T-helper 1 cell treated with Interleukin-12 subunit alpha and Interleukin-12 subunit beta and Interleukin-4 antibody, amounts not matched to agents 30 ng/mL and 1 ng/mL, for 36 hours (primary cell): ENCODE measurements around the gene SMURF1. TPM values are rescaled to one million over a fixed set of nuclear protein-coding genes. Genes with fewer than 3 reads are reported as not detected.

Experiments
- intact Hi-C: fragments of 100-400 bp; cut with micrococcal nuclease; formaldehyde crosslinking; loops from one replicate; pipeline ENCODE4 v1.15.1; 2024
- total RNA-seq: library from RNA; stranded (reverse); gene quantifications from 2 replicates; pipeline ENCODE4 v1.2.3, GENCODE V29; 2022

The SMURF1 gene
- total RNA-seq, 1 donor from 2014 or later, result 18.9 TPM

DNA sequence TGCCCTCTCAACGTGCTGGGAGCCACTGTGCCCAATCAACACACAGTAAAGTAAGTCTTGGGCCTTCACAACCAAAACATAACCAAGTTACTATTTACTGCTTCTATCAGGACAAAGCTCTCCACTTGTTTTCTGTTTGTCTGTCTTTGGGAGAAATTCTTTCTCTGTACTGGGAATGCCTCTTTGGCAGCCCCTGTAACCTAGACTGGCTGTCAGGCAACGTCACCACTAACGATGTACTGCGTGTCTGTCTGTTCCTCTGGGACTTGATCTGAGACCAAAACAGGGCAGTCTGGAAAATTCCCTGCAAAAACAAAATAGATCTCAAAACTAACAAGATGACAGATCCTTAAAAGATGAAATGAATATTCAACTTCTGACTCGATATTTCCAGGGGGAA, 113.0 kb downstream of the SMURF1 start:
- intact Hi-C loops, result no loop called here

DNA sequence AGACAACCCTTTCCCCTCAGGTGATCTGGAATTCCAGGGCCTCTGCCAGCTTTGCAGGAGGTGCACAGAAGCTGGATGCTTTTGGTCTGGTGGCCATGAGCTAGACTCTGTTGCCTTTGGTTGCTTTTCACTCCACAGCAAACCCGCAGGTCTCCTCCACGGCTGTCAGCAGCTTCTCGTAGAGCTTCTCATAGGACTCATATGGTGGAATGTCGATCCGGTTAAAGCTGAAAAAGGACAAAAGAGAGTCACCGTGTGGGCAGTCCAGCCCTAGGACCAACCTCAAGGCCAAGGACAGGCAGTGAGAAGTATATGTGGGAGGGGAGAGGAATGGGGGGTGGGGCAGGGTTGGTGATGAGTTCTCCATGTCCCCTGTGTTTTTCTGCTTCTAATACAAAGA, 113.5 kb downstream of the SMURF1 start:
- intact Hi-C loops, result no loop called here

DNA sequence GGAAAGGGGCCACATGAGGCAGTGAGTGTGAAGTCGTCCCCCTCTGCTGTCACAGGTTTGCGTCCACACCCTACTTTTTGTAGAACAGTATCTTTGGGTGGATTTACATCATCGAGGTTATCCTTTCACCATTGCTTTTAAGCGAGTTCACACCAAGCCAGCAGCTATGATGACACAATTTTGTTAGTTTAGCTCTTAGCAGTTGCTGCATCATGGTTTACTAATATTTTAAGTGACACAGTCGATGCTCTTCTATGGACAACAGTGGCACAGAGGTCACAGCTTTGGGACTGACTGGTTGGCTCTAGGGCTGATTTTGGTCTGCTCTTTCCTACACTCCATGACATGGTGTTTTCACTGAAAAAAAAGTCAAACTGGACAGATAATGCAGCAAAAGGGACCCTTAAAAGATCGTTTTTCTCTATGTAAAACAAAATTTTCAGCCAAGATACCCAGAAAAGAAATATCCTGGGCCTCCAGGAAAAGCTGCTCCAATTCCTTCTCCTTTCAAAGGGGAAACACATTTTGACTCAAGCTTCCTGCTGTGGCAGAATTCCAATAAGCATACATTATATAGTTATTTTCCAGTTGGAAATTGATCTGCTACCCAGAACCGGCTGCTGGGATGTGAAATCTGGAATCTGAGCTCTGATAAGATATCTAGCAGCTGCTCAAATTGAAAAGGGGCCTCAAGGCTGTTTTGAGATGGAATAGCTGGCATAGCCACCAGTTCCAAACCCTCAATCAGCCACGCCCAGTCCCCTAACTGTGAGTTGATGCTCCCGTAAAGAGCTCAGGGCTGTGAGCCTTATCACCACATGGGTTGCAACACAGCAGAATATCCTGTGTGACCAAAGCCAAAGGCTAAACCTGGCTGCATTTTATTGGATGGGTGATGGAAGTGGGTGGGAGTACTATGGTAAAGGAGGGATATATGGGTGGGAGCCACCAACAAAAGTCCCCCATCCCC, 114.2 kb downstream of the SMURF1 start:
- intact Hi-C loops, result no loop called here

DNA sequence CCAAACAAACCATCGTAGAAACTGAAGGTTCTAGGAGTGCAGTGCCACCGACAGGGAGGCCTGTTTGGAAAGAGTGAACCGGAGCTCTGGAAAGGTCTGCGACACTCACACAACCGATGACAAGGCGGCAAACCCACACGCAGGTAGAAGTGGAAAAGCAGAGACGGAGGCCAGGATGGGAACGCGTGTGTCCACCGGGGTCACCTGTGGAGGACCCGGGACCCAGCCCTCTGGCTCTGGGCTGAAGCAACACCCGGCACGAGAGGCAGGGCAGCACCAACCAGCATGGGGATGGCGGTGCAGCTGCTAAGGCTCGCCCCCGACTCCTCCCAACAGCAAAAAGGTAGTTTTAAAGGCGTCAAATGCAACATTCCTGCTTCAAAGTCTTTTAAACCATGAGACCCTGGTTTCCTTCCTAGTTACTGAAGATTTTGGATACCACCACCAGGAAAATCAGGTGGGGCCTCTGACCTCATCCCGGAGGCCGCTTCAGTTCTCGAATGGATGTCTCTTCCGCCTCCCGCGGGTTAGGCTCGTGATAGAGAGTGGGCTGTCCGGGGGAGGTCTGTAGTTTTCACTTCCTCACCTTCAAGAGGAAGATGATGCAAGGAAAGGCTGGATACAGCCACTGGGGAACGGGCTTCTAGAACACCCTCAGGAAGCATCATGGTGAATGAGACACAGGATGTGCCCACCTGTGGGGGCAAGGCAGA, 115.5 kb downstream of the SMURF1 start:
- intact Hi-C loops, result no loop called here

DNA sequence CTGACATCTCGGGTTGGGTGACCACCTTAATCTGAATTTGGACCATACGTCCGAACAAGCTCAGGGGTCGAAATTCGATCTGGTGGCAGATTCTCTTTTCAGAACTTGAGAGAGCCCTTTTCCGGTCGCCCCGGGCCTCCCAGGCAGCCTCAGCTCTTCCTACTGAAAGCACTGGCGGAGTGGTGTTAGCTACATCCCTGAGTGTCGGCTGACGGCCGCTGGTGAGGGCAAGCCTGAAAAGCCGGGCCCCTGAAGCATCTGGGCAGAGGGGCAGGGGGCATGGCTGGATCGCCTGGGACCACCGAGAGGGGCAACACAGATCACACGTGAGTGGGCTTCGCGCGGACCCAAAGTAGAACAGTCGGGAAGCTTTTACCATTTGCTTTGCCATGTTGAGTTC, 116.1 kb downstream of the SMURF1 start:
- intact Hi-C loops, result no loop called here

DNA sequence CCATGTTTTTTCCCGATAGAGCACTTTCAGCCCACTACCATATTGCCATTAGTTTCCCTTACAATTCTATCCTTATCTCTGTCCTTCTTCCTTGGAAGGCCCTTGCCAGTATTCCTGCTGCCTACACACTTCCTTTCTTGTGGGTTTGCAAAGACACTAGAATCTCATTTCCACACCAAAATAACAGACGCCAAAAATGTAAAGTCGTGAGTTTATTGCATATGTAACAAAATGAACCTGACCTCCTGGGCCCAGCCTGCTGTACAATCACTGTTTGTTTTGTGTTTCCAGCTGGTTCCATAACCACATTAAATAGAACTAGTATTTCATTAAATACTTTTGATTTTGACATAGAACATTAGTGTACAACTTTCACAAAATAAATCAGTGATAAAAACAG, 116.7 kb downstream of the SMURF1 start:
- intact Hi-C loops, result no loop called here

DNA sequence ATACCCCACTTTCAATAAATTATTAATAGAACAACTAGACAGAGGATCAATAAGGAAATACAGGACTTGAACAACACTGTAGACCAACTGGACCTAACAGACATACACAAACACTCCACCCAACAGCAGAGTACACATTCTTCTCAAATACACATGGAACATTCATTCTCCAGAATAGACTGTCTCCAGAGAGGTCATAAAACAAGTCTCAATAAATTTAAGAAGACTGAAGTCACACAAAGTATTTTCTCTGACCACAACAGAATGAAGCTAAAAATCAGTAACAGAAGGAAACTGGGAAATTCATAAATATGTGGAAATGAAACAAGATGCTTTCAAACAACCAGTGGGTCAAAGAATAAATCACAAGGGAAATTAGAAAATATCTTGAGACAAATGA, 119.8 kb downstream of the SMURF1 start:
- intact Hi-C loops, result no loop called here

DNA sequence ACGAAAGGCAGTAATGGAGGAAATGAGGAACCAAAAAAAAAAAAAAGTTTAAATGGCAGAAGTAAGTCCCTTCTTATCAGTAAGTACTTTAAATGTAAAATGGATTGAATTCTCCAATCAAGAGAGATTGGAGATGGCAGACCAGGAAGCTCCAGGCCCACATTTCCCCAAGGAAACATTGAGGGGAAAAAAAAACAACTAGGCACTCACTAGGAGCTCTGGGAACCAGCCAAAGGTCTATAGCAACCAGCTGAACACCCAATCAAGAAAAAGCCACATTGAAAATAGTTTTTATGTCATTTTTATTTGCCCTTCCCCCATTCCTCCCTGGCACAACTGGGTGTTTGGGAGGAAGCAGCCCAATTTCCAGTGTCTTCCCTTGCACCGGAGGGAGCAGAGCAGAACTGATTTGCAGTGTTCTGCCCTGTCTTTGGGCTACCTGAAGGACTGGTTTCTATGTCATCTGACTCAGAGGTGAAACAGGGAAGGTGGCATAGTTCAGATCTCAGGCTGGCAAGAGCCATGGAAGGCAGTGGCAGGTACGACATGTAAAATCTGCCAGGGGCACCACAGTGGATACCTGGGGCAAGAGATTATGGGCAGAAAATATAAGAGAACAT, 121.9 kb downstream of the SMURF1 start:
- intact Hi-C loops, result no loop called here

DNA sequence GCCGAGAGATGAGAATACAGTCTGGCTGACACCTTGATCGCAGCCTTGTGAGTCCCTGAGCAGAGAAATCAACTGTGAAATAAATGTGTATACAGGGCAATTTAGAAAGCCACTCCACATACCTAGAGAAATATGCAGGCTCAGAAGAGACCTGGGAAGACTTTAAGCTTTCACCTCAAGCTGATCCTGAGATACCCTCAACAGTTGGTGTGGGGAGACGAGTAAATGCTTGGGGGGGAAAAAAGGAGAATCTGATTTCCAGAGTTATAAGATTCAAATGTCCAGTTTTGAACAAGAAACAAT, 123.5 kb downstream of the SMURF1 start:
- intact Hi-C loops, result no loop called here

DNA sequence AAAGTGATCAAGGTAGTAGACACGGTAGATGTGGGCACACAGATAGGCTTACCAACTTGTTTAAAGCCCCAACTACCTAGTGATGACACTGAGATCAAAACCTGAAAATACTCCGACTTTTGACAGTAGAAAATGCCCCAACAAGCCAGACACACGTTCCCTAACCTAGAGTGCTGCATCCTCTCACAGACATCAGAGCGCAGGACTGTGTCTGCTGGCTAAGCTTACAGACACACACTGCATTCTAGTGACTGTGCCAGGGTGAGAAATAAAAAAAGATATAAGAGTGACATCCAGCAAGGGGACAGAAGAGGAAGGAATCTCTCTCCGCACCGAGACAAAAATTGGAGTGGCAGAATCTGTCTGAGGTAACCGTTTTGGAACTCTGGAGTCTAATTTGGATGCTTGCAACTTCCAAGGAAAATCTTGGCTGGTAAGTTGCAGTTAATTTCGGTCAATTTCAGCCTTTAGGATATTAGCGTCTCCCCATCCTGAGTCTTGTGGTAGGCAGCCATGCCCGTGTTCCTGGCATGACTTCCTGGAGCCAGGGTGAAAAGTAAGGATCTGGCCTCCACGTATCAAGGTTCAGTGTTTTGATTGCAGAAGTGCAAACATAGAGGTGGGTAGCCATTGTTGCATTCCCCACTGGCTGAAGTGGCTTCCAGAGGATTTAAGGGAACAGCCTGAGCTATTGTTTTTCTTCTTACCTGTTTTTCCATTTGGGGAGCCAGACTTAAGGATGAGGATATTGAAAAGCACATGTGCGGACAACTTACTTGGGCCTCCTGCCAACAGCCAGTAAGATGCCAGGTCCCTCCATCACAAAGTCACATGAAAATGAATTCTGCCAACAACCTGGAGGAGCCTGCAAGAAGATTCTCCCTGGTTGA, 124.1 kb downstream of the SMURF1 start:
- intact Hi-C loops, result no loop called here

DNA sequence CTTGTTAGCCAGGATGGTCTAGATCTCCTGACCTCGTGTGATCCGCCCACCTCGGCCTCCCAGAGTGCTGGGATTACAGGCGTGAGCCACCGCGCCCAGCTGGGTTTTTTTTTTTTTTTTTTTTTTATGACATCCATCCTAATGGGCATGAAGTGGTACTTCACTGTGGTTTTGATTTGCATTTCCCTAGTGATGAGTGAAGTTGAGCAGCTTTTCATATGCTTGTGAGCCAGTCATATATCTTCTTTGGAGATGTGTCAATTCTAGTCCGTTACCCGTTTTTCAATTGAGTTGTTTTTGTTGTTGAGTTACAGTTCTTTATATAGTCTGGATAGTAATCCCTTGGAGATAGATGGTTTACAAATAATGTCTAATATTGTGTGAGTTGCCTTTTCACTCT, 127.7 kb downstream of the SMURF1 start:
- intact Hi-C loops, result no loop called here

DNA sequence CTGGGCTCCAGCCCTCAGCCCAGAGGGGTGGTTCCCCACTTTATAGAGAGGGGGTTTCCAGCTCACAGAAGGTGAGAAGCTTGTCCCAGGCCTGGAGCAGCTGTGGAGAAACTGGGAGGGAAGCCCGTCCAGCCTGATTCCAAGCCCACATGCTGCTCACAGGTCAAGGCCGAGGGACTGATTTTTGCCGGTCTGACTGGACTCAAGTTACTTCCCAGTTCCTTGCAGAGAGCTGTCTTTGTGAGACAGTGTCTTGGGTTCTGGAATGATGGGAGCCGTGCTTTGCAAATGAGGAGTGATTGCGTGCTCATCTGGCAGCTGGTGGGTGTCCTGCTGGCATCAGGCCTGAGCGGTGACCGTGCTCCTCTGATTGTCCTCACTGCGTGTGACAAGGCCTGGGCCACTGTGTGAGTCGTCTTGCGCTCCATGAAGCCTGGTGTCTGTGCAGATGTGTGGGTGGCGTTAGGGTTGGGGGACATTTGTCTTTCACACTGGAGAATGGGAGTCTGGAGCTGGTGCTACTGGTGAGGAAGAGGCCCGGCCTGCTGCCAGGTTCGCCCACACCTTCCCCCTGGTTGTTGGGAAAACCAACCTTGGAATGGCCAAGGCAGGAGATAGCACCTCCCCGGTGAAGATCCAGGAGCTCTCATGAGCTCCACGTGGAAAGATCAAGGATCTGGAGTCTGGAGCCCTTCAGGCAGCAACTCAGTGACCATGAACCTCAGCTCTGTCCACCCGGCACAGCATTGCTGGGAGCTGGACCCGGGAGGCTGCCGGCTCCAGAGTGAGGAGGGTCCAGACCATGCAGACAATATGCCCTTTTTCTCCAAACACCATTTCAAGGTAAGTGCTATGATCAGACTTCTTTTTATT, 129.6 kb downstream of the SMURF1 start:
- intact Hi-C loops, result no loop called here

DNA sequence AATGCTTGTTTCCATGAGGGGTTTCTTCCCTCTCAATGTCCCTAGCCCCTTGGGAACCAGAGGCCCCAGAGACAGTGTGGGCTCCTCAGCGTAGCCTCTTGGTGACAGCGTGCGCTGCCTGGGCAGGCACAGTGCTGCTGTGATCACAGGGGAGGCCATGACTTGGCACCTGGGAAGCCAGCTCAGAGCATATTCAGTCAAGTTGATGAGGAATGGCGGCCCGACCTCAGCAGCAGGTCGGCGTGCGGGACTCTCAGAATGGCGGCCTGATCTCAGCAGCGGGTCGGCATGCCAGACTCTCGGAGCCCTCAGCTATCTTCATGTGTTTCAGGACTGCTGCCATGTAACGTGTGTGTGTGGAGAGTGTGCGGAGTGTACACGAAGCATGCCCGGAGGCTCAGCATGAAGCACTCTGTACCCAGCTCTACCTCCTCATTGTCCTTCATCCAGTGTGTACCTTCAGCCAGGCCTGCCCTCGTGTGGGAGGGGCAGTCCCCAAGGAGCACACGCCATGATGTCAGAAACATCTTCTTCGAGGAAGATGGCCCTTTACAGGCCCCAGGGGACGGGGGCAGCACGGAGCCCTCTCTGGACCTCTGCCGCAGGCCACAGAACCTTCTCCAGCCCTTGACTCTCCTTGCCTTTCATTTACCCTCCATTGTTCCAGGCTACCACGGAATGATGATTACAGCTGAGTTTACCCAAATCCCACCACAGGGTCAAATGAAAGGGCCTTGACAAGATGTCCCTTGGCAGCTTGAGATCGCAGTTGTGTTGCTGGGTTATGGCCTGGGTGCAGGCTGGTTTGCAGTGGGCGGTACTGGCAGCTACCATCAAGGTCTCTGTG, 130.4 kb downstream of the SMURF1 start:
- intact Hi-C loops, result no loop called here

DNA sequence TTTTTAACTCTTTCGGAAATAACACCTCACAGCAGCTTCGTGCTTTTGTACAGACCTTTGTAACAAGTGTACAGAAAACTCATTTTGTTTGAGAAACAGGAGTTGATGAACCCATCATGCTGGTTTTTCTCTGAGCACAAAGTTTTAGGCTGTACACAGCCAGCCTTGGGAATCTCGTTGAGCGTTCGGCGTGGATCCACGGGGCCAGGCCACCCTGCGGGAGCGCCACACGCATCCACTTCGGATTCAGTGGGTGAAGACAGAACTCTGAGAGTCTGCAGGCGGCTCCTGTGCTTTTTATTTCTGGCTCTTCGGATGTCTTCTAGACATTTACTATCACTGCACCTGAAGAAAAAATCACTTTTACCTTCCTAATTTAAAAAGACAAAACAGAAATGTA, 131.2 kb downstream of the SMURF1 start:
- intact Hi-C loops, result no loop called here

DNA sequence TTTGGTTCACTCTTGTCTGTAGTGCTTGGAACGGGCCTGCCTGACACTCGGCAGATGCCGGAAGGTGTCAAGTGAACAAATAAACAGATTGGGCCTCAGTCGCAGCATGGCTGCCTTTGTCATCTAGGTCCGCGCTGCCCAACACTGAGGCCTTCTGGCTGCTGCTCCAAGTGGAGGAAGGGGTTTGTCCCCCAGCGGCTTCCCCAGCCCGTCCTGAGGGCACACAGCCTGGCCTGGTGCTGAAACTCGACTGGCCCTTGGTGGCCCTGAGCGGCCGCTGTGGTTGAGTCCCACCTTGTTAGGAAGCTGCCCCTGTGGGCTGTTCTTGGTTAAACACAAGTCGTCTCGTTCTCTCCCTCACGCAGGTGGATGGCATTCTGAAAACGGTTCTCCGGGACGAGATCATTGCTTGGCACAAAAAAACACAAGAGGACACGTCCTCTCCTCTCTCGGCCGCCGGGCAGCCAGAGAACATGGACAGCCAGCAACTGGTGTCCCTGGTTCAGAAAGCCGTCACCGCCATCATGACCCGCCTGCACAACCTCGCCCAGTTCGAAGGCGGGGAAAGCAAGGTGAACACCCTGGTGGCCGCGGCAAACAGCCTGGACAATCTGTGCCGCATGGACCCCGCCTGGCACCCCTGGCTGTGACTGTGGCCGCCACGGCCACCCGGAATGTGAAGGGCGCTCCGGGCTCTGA, 132.1 kb downstream of the SMURF1 start:
- intact Hi-C loops, result no loop called here

DNA sequence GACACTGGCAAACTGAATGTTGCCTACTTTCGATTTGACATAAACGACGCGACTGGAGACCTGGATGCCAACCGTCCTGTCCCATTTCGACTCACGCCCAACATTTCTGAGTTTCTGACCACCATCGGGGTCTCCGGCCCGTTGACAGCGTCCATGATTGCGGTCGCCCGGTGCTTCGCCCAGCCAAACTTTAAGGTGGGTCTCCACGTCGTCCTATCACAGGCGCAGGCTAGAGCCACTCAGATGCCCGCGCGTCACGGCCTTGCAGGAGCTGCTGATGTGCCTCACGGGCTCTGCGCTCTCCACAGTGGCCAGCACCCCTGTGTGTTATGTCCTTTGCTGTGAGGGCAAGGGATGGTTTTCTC, 132.6 kb downstream of the SMURF1 start:
- intact Hi-C loops, result no loop called here

DNA sequence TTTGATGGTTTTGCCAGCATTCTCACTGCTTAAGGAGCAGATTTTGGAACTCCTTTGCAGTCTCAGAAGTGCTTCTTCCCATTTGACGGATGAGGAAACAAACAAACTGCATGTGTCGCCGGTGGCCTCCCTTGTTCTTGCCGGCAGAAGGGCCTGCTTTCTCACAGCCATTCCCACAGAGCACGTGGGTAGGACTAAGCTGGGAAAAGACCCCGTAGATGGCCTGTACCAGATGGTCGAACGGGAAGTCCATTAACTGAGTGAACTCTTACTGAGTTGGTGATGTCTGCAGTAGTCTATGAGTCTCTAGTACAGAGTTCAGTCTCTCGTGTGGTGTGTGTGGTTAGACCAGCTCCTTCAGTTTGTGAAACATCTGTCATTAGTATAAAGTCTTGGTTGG, 133.6 kb downstream of the SMURF1 start:
- intact Hi-C loops, result no loop called here

DNA sequence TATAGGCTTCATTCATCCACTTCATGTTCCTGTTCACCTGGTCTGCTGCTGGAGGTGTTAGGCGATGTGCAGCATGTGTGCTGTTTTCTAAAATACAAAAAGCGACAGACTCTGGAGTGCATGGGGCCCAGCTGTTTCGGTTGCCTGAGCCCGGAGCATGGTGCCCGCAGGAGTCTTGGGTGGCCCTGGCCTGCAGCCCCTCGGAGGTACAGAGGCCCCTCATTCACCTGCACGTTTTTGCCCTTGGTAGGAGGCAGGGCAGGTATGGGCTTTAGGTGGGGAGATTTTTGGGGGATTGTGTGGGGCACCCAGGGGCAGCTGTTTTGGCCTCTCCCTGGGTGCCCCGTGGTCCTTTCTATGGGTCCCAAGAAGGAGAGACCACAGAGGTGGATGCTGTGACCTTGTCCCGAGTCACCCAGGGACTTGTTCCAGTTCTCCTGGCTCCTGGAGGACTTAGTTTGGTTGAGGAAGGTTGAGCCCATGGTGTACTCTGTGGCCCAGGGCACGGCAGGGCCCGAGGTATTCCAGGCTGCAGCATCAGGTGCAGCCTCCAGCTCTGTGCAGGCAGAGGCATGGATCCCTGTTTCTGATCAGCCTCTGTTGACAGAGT, 134.9 kb downstream of the SMURF1 start:
- intact Hi-C loops, result no loop called here
